Esophagus muscularis mucosa (tissue), 4 donors: ENCODE measurements around the gene EBF4. TPM values are rescaled to one million over a fixed set of nuclear protein-coding genes. Genes with fewer than 3 reads are reported as not detected.

Experiments
- DNase-seq: peaks from one replicate; pipeline ENCODE4 v3.0.0-alpha.2; 2017; ENCODE audit errors: extremely low spot score
- H3K27ac ChIP-seq, 4 donors: fragments of 200-600 bp; sonication (generic); replicated peaks in 1 of 4; 1 replicate in 3 of 4; 2 replicates in 1 of 4; pipeline ENCODE4 v1.5.1; 2016 to 2019; ENCODE audit warnings: mild to moderate bottlenecking in 1 of 4
- H3K27me3 ChIP-seq, 4 donors: fragments of 200-600 bp; sonication (generic); one replicate each; pipeline versions ENCODE4 v1.5.1 to v1.6.0; 2016 to 2019
- H3K36me3 ChIP-seq, 4 donors: fragments of 200-600 bp; sonication (generic); one replicate each; pipeline ENCODE4 v1.5.1; 2016 to 2019
- H3K4me1 ChIP-seq, 4 donors: fragments of 200-600 bp; sonication (generic); one replicate each; pipeline ENCODE4 v1.5.1; 2016 to 2019
- H3K4me3 ChIP-seq, 4 donors: fragments of 200-600 bp; sonication (generic); 1 replicate in 2 of 4; 2 replicates in 2 of 4; pipeline ENCODE4 v1.5.1; 2016 to 2019; ENCODE audit warnings: mild to moderate bottlenecking in 4 of 4, moderate library complexity in 1 of 4
- H3K9me3 ChIP-seq, 4 donors: fragments of 200-600 bp; sonication (generic); 1 replicate in 3 of 4; 2 replicates in 1 of 4; pipeline ENCODE4 v1.5.1; 2016 to 2019
- EP300 ChIP-seq: sonication (generic); formaldehyde crosslinking; IDR thresholded peaks from one replicate; pipeline ENCODE4 v1.6.1; 2017; ENCODE audit warnings: antibody characterized with exemption
- POLR2A ChIP-seq: fragments of 450-650 bp; IDR thresholded peaks from one replicate; pipeline ENCODE4 v1.6.1; 2017; ENCODE audit warnings: antibody characterized with exemption, moderate library complexity, mild to moderate bottlenecking, low read depth
- POLR2AphosphoS5 ChIP-seq, 2 donors: sonication (generic); formaldehyde crosslinking; IDR thresholded peaks; one replicate each; pipeline ENCODE4 v1.6.1; 2017; ENCODE audit warnings: antibody characterized with exemption in 2 of 2
- WGBS: methylation state at CpG from one replicate; pipeline ENCODE4 v1.1.5; 2018; 5-methylcytosine and 5-hydroxymethylcytosine counted together
- intact Hi-C: fragments of 100-400 bp; cut with DNase I; formaldehyde crosslinking; loops from one replicate; pipeline ENCODE4 v1.15.1; 2023
- total RNA-seq, 4 donors: library from RNA; depleted of rRNA; stranded (reverse); fragments of >200 nt; gene quantifications; one replicate each; pipeline versions ENCODE4 v1.1.0 to v1.2.1, GENCODE V29; 2016
- TF ChIP-seq, protein P1 (sequence below), 3 experiments: fragments of 200-600 bp in 2 of 3; fragments of 450-650 bp in 1 of 3; sonication (generic) in 2 of 3; IDR thresholded peaks; one replicate each; pipeline ENCODE4 v1.5.1; 2017 to 2019; ENCODE audit warnings: antibody characterized with exemption in 3 of 3, mild to moderate bottlenecking in 2 of 3, moderate library complexity in 1 of 3

Gene EBF4
- total RNA-seq, 4 donors from 2014 or later: 23.7 to 46.7 (median 30.1) TPM

DNA sequence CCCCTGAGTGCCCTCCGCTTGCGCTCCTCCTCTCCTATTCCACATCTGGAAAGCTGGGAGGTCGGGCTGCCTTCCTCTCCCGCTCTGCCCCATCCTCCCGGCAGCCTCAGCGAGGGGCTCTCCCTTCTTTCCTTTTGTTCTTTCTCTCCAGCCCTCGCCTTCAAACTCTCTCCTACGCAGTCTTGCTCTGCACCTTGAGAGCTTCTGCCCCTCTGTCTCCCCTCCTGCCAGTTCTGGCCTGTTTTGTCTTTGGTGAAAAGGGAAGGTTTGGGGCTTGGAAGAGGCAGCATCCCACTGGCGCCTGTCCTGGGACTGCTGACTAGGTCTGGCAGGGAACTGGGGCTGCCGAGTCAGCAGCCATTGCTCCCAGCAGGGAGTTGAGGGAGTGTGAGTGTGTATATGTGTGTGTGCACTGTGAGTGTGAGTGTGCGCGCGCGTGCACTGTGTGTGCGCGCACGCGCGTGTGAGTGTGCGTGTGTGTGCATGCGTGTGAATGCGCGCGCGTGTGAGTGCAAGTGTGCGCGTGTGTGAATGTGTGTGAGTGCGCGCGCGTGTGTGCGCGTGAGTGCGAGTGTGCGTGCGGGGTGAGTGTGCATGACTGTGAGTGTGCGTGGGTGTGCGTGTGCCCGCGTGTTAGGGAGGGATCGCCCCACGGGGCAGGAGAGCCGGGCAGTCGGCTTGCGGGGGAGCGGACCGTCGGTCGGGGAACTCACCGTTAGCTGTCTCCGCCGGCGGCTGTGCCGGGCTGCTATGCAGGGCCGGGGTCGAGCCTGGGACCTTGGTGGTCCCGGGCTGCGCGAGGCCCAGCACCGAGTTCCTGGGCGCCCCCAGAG is 107.3 kb downstream of the EBF4 start:
- DNase-seq: no peak
- WGBS: 2% methylated on average over 45 of the region's 61 CpGs
- Histone ChIP-seq H3K4me1 (peaks cover 0 to 27% (median 23%) of the 10 kb centered on the region in 4 donors), H3K4me3 (peak overlapping the region; percentile 22 to 34 (median 30)), H3K27ac (no peak overlapping the region), H3K27me3 (peaks cover 0 to 98% (median 18%) of the 10 kb centered on the region in 4 donors), H3K9me3 (no peaks in the 10 kb centered on the region), H3K36me3 (no peaks in the 10 kb centered on the region)
- intact Hi-C loops: no loop called here
- TF ChIP-seq EP300 (no peak), POLR2AphosphoS5 (IDR thresholded peaks at IDR 0.05) (no peak), POLR2A (no peak)
- TF ChIP-seq, protein P1, sequence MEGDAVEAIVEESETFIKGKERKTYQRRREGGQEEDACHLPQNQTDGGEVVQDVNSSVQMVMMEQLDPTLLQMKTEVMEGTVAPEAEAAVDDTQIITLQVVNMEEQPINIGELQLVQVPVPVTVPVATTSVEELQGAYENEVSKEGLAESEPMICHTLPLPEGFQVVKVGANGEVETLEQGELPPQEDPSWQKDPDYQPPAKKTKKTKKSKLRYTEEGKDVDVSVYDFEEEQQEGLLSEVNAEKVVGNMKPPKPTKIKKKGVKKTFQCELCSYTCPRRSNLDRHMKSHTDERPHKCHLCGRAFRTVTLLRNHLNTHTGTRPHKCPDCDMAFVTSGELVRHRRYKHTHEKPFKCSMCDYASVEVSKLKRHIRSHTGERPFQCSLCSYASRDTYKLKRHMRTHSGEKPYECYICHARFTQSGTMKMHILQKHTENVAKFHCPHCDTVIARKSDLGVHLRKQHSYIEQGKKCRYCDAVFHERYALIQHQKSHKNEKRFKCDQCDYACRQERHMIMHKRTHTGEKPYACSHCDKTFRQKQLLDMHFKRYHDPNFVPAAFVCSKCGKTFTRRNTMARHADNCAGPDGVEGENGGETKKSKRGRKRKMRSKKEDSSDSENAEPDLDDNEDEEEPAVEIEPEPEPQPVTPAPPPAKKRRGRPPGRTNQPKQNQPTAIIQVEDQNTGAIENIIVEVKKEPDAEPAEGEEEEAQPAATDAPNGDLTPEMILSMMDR (IDR thresholded peaks at IDR 0.05): no peak

DNA sequence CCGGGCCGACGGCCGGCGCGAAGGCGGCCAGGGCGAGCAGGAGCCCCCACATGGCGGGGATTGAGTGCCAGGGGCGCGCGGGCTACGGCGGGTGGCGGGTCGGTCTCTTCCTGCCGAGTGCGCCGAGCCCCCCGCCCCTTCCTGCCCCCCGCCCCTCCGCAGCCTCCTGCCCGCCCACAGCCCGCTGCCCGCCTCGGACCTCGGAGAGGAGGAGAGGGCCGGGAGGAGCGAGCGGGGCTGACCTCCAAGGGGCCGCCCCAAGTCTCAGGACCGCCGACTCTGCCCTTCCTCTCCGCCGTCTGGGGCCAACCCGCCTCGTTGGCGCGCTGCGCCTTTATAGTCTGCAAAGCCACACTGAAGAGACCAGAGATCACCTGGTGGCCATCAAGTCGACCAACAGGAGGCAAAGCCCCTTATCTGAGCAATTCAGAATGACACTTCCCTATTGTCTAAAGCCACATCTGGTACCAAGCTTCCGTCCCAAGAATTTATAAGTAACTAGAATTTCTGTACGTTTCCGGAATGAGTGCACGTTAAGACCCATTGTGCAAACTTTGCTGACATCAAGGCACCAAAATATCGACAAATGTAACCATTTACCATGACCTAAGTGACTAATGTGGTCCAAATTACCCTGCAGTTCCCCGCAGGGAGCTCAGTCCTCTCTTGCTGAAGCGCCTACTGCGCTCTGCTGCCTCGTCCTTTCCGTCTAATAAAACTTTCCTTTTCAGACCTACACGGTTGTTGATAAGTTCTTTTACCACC is 108.1 kb downstream of the EBF4 start, which contains the start of gene CPXM1:
CPXM1 (minus strand) TSS at position 107 of the 765 bp plus-strand sequence; CDS start at position 52, 55 bp downstream.
- peaks cover 0 to 99% (median 21%) of the 10 kb centered on the region in 4 donors for H3K27me3 ChIP-seq
- peaks cover 0 to 33% (median 29%) of the 10 kb centered on the region in 4 donors for H3K4me1 ChIP-seq
- 10% methylated on average over 13 of the region's 52 CpGs for WGBS
- intact Hi-C loops: no loop called here
- no peak within 1 kb of the TSS for H3K27ac ChIP-seq
- no peak for DNase-seq
- TF ChIP-seq POLR2AphosphoS5 (IDR thresholded peaks at IDR 0.05): no peak
- H3K9me3 ChIP-seq: no peaks in the 10 kb centered on the region
- H3K4me3 ChIP-seq: peak within 1 kb of the TSS; percentile 22 to 34 (median 30)
- no peaks in the 10 kb centered on the region for H3K36me3 ChIP-seq

DNA sequence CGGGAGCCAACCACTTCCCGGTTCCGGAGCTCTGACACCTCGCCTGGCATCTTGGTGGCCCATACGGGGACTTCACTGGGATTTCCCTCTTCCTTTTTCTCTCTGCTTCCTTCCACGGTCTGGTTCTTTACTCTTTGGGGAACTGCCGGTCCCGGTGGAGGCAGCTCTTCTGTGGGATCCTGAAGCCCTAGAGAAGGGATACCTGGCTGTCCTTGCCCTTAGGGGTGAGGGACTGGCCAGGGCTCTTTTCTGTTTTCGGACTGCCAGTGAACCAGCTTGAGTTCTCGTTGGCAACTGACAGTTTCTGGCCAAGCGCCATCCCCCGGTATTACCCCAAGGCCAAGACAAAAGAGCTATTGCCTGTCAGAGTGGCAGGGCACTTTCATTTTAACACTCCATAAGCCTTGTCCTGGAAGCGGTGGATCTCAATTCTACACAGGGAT is 108.7 kb downstream of the EBF4 start:
- H3K27ac ChIP-seq: no peak overlapping the region
- H3K4me1 ChIP-seq: peaks cover 0 to 33% (median 29%) of the 10 kb centered on the region in 4 donors
- DNase-seq: no peak
- H3K27me3 ChIP-seq: peaks cover 0 to 100% (median 24%) of the 10 kb centered on the region in 4 donors
- WGBS: 21% methylated on average over 13 of the region's 13 CpGs
- H3K4me3 ChIP-seq: no peak overlapping the region
- intact Hi-C loops: no loop called here
- no peaks in the 10 kb centered on the region for H3K9me3 ChIP-seq
- no peak for TF ChIP-seq POLR2A
- TF ChIP-seq POLR2AphosphoS5 (IDR thresholded peaks at IDR 0.05): no peak
- TF ChIP-seq, protein P1 (IDR thresholded peaks at IDR 0.05): no peak
- no peak for TF ChIP-seq EP300
- H3K36me3 ChIP-seq: no peaks in the 10 kb centered on the region

DNA sequence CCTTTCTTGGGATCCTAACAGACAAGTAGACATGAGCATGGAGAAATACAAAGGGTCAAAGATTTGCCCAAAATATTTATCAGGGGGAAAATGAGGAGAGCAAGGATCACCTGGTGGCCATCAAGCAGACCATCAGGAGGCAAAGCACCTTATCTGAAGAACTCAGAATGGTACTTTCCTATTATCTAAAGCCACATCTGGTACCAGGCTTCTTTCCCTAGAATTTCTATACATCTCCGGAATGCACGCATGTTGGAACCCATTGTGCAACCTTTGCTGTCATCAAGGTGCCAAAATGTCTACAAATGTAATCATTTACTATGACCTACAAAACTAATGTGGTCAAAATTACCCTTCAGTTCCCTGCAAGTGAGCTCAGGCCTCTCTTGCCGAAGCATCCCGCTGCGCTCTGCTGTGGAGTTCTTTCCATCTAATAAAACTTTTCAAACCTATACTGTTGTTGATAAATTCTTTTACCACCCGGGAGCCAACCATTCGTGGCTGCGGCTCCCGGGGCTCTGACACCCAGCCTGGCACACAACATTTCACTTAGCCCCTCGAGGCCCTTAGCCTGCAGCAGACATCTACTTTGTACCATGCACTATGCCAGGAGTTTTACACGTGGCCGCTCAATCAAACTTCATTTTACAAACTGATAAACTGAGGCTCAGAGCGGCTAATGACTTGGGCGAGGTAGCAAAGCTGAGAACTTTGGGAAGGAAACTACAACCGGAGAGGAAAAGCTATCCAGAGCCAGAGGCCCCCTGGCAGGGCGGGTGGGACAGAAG is 111.7 kb downstream of the EBF4 start:
- Histone ChIP-seq H3K4me3 (no peak overlapping the region), H3K9me3 (no peaks in the 10 kb centered on the region), H3K36me3 (no peaks in the 10 kb centered on the region), H3K27ac (no peak overlapping the region), H3K4me1 (peaks cover 0 to 33% (median 27%) of the 10 kb centered on the region in 4 donors), H3K27me3 (peaks cover 0 to 99% (median 21%) of the 10 kb centered on the region in 4 donors)
- TF ChIP-seq POLR2A: no peak
- TF ChIP-seq POLR2AphosphoS5 (IDR thresholded peaks at IDR 0.05): no peak
- 56% methylated on average over 16 of the region's 16 CpGs for WGBS
- no peak for DNase-seq
- intact Hi-C loops: no loop called here

DNA sequence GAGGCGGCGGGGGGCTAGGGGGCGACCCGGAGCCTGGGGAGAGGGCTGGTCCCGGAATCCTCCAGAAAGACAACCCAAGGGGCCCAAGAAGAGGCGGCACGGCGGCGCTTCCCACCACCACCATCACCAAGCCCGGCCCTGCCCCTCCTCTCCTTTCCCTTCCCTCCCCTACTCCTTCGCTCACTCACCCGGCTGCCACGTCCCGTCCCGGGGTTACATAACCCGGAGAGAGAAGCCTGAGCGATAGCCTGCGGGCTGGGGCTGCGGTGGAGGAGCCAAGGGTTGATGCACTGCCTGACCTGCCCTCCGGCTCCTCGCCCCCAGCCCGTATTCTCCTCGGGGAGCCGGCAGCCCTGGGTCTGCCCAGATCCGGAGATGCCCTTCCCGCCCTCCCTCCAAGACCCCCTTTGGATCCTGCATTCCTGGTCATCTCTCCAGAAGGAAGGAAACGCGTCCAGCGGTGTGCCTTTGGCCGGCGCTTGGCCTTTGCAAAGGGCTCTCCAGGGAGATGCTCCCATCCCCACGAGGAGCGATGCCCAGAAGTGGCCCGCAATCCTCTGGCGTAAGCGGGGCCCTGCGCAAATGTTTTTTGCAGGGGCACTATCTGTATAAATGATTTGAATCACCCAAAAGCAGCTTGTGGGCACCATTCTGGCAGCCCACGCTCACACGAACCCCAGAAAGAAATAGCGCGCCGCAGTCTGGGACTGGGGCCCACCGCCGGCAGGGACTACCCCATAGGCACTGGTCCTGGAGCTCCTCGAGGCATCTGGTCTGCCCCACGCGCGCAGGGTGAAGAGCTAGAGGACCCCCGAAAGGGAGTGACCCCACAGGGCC is 112.5 kb downstream of the EBF4 start:
- intact Hi-C loops: no loop called here
- DNase-seq: no peak
- no peaks in the 10 kb centered on the region for H3K9me3 ChIP-seq
- H3K27ac ChIP-seq: no peak overlapping the region
- WGBS: 6% methylated on average over 26 of the region's 49 CpGs
- TF ChIP-seq EP300: no peak
- no peaks in the 10 kb centered on the region for H3K36me3 ChIP-seq
- no peak overlapping the region for H3K4me3 ChIP-seq
- peaks cover 0 to 99% (median 19%) of the 10 kb centered on the region in 4 donors for H3K27me3 ChIP-seq
- peaks cover 0 to 24% (median 18%) of the 10 kb centered on the region in 4 donors for H3K4me1 ChIP-seq
